Activated CD4-positive, alpha-beta memory T cell treated with anti-CD3 and anti-CD28 coated beads for 36 hours (primary cell): ENCODE measurements around the gene EPHB1. TPM values are rescaled to one million over a fixed set of nuclear protein-coding genes. Genes with fewer than 3 reads are reported as not detected.

Experiments used
- CTCF ChIA-PET: fragments of 350-600 bp; sonication (Branson Sonifier 250); formaldehyde crosslinking; loops from one replicate; lab custom pipeline; 2021; ENCODE audit warnings: antibody characterized with exemption, inconsistent platforms; lab: Charles Lee
- POLR2A ChIA-PET: fragments of 350-600 bp; sonication (Branson Sonifier 250); formaldehyde crosslinking; loops from one replicate; lab custom pipeline; 2021; ENCODE audit warnings: antibody characterized with exemption; lab: Charles Lee
- DNase-seq: peaks from one replicate; pipeline ENCODE4 v3.0.0-alpha.2; 2020
- H3K27ac Mint-ChIP-seq: one replicate; pipeline ENCODE4 v1.8.0; 2021; ENCODE audit warnings: mixed read lengths
- H3K27me3 Mint-ChIP-seq: one replicate; pipeline ENCODE4 v1.8.0; 2021; ENCODE audit warnings: mixed read lengths
- H3K36me3 Mint-ChIP-seq: one replicate; pipeline ENCODE4 v1.8.0; 2021; ENCODE audit warnings: mixed read lengths
- H3K4me1 Mint-ChIP-seq: one replicate; pipeline ENCODE4 v1.8.0; 2021; ENCODE audit warnings: low read depth, mixed read lengths
- H3K4me3 Mint-ChIP-seq: one replicate; pipeline ENCODE4 v1.8.0; 2021; ENCODE audit warnings: mild to moderate bottlenecking, mixed read lengths
- H3K9me3 Mint-ChIP-seq: one replicate; pipeline ENCODE4 v1.8.0; 2021; ENCODE audit warnings: mixed read lengths
- intact Hi-C: fragments of 100-400 bp; cut with micrococcal nuclease; formaldehyde crosslinking; loops from one replicate; pipeline ENCODE4 v1.15.1; 2023
- total RNA-seq, 2 experiments: library from RNA; stranded (reverse); gene quantifications; one replicate each; pipeline ENCODE4 v1.2.3, GENCODE V29; 2021

The EPHB1 gene
- total RNA-seq, 2 experiments from 2014 or later: 1.3 TPM

DNA sequence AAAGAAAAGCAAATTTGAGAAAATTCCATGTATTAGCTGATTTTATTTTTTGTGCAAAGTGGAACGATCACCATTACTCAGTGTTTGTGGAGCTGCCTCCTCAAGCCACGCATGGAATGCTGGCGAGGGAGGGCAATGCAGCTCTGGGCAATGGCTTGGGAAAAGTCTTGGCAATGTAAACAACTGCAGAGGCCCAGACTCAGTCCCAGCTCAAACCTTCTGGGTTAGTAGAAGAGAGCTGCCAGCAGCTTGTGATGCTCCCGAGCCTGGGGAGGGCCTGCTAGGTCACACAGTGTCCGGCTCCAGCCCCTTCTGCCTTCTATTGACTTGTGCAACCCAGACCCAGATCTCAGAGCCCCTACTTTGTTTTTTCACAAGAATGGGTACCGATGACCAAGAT is 4.3 kb downstream of the EPHB1 start:
- peaks cover 37% of the 10 kb centered on the region for H3K4me1 Mint-ChIP-seq
- CTCF ChIA-PET: no interaction called here
- H3K27ac Mint-ChIP-seq: no peak overlapping the region
- no peaks in the 10 kb centered on the region for H3K9me3 Mint-ChIP-seq
- H3K4me3 Mint-ChIP-seq: no peak overlapping the region
- intact Hi-C loops: loop anchor here (10.0 kb wide), 1 partner anchor 175 kb away; no protein-coding TSS in a partner anchor
- no peak for DNase-seq
- no peaks in the 10 kb centered on the region for H3K36me3 Mint-ChIP-seq
- POLR2A ChIA-PET: no interaction called here
- H3K27me3 Mint-ChIP-seq: peaks cover 30% of the 10 kb centered on the region

DNA sequence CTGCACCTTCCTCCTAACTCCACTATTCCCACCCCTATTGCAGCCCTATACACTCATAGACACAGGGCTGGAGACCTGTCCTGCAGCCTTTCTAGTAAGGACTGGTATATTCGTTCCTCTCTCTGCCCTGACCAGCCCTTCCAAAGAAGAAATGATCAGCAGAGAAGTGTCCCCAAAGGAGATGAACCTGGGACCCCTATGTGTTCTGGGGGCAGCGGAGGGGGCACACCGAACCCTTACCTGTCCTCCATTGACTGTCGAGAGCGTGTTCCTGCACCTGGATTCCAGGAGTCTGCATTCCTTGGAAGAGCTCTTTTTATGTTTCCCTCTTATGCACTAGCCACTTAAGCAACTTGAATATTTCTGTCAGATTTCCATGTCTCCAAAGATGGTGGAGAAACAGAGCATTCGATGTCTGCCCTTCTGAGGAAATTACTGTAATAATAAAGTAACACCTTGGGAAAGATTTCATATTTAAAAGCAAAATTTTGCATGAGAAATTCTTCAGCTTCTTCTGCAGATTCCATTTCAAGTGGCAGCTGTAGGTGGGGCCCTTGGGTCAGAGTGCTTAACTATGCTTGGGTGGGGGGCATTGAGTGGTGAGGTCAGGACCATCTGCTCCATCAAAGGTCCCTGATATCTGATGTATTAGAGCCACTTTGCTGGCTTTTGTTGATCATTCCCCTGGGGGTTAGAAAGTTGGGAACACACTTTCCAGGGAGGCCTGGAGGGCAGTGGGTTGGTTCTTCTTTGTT is 6.3 kb downstream of the EPHB1 start:
- ChIA-PET POLR2A (no interaction called here), CTCF (interaction anchor here (0.9 kb wide), 1 partner anchor 9 kb away, joined by 3 read pairs; no protein-coding TSS in a partner anchor)
- intact Hi-C loops: loop anchor here (5.0 kb wide), 2 partner anchors 101 to 994 kb away; partner anchors contain the start of gene SRPRB
- peaks cover 34% of the 10 kb centered on the region for H3K4me1 Mint-ChIP-seq
- H3K36me3 Mint-ChIP-seq: no peaks in the 10 kb centered on the region
- no peak for DNase-seq
- H3K9me3 Mint-ChIP-seq: peaks cover 3% of the 10 kb centered on the region
- peaks cover 22% of the 10 kb centered on the region for H3K27me3 Mint-ChIP-seq
- H3K27ac Mint-ChIP-seq: no peak overlapping the region
- H3K4me3 Mint-ChIP-seq: no peak overlapping the region

DNA sequence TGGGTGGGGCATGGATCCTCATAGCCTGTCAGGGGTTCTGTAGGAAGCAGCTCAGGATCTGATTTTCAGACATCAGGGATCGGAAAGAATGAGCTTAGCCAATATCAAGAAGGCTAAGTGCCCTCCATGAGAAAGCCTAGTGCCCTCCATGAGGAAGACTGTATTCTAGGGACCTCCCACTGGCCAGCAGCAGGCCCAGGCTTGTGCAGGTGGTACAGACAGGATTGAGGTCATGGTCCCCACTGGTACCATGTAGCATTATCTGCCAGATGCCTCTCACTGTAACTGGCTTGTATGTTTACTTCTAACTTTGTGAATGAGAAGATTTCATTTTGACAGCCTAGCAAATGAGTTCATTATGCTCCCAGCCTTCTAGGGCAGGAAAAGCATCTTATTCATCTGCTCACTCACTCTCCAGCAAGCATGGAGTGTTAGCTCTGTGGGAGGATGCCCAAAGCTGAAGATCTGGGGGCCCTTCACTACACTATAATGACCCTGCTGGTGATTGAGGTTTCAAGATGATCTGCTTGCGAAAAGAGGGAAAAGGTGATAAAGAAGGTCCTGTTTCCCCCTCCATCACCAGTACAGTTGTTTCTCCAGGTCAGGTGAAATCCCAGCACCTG is 7.5 kb downstream of the EPHB1 start:
- H3K4me1 Mint-ChIP-seq: peaks cover 34% of the 10 kb centered on the region
- ChIA-PET POLR2A (interaction anchor here (0.6 kb wide), 1 partner anchor 114 kb away, joined by 3 read pairs; no protein-coding TSS in a partner anchor), CTCF (no interaction called here)
- peaks cover 17% of the 10 kb centered on the region for H3K27me3 Mint-ChIP-seq
- no peak for DNase-seq
- H3K27ac Mint-ChIP-seq: peak overlapping the region; percentile 79
- no peaks in the 10 kb centered on the region for H3K36me3 Mint-ChIP-seq
- intact Hi-C loops: loop anchor here (1.0 to 5.0 kb wide), 4 partner anchors 7 to 995 kb away; partner anchors contain the start of genes EPHB1 and SRPRB
- H3K9me3 Mint-ChIP-seq: peaks cover 3% of the 10 kb centered on the region
- H3K4me3 Mint-ChIP-seq: no peak overlapping the region

- H3K36me3 Mint-ChIP-seq: no peaks in the 10 kb centered on the region
- POLR2A ChIA-PET: no interaction called here
- peak; percentile 71 for DNase-seq
- peaks cover 35% of the 10 kb centered on the region for H3K4me1 Mint-ChIP-seq
- CTCF ChIA-PET: no interaction called here
- intact Hi-C loops: loop anchor here (1.0 to 5.0 kb wide), 4 partner anchors 8 to 996 kb away; partner anchors contain the start of genes EPHB1 and SRPRB
- peak overlapping the region; percentile 79 for H3K27ac Mint-ChIP-seq
- H3K27me3 Mint-ChIP-seq: peaks cover 11% of the 10 kb centered on the region
- no peak overlapping the region for H3K4me3 Mint-ChIP-seq
- H3K9me3 Mint-ChIP-seq: peaks cover 3% of the 10 kb centered on the region
Measured at GRCh38 chr3:134803051-134803505, 8.0 kb downstream of the EPHB1 start.

GRCh38 chr3:134803652-134804051 is 8.6 kb downstream of the EPHB1 start:
- POLR2A ChIA-PET: no interaction called here
- peaks cover 7% of the 10 kb centered on the region for H3K27me3 Mint-ChIP-seq

DNA sequence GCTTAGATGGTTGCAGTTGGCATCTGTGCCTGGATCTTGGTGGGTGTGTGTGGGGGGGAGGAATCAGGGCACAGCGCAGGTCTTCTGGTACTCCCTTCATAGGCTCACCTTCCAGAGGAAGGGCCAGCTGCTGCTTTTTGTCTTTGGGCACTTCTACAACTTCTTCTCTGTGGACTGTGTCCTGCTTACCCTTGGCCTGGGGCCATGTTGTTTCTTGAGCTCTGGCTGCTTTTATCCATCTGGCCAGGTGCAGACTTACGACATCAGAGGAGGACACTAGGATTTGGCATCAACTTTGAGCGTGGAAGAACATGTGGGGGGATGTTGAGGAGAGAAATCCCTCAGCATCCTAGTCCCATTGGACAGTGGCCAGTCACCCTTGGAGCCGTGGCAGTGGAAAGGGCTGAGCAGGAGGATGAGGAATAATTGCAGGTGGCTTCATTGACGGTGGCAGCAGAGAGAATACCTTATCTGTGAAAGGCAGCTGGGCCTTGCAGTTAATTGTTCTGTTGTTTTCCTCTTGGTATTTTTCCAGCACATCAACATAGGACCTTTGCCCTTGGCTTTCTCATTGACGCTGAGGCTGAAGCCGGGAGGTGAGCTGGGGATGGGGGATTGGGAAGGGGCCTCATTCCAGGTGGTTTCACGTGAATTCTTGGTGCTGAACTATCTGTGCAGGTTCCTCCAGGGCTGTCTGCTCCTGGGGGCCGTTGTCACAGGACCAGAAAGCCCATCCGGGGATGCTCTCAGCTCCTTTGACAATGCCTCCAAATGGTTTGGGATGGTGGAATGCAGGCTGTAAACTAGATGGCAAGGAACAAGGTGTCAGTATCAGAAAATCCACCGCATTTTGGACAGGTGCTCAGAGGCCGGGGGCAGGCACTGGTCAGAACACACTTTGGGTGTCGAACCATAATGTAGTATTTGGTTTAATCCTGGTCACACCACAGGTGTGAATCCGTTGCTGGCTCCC is 9.7 kb downstream of the EPHB1 start:
- Mint-ChIP-seq H3K4me3 (no peak overlapping the region), H3K36me3 (no peaks in the 10 kb centered on the region), H3K4me1 (peaks cover 50% of the 10 kb centered on the region), H3K27ac (no peak overlapping the region), H3K9me3 (peaks cover 3% of the 10 kb centered on the region), H3K27me3 (peaks cover 7% of the 10 kb centered on the region)
- DNase-seq: no peak
- ChIA-PET POLR2A (no interaction called here), CTCF (interaction anchor here (1.2 kb wide), 1 partner anchor 10 kb away, joined by 4 read pairs; the partner anchor contains the start of gene EPHB1)
- intact Hi-C loops: loop anchor here (5.0 kb wide), 2 partner anchors 98 to 997 kb away; partner anchors contain the start of gene SRPRB

More at GRCh38 chr3:134803652-134804051, 8.6 kb downstream of the EPHB1 start:
- peaks cover 3% of the 10 kb centered on the region for H3K9me3 Mint-ChIP-seq
- intact Hi-C loops: loop anchor here (1.0 to 5.0 kb wide), 4 partner anchors 8 to 996 kb away; partner anchors contain the start of genes EPHB1 and SRPRB
- peaks cover 40% of the 10 kb centered on the region for H3K4me1 Mint-ChIP-seq
- no peak overlapping the region for H3K4me3 Mint-ChIP-seq
- H3K36me3 Mint-ChIP-seq: no peaks in the 10 kb centered on the region
- H3K27ac Mint-ChIP-seq: no peak overlapping the region
- no peak for DNase-seq
- CTCF ChIA-PET: no interaction called here

DNA sequence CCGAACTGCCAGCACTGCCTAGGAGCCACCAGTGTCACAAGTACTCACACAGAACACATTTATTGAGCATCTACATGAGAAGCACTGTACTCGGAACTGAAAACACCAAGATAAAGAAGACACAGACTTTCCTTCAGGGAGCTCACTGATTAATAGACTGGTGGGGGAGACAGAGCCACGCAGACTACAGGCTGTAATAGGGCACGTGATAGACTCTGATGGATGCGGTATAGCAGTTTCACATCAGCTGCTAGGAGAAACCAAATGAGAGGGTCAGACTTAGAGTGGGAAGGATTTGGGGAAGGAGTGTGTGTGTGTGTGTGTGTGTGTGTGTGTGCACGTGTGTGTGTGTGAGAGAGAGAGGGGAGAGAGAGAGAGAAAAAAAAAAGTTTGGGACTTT is 12.1 kb downstream of the EPHB1 start:
- Mint-ChIP-seq H3K27me3 (peaks cover 7% of the 10 kb centered on the region), H3K36me3 (no peaks in the 10 kb centered on the region), H3K27ac (no peak overlapping the region), H3K4me3 (no peak overlapping the region), H3K9me3 (peaks cover 3% of the 10 kb centered on the region), H3K4me1 (peaks cover 43% of the 10 kb centered on the region)
- ChIA-PET POLR2A (interaction anchor here (1.1 kb wide), 1 partner anchor 11 kb away, joined by 3 read pairs; no protein-coding TSS in a partner anchor), CTCF (interaction anchor here (3.8 kb wide), 1 partner anchor 13 kb away, joined by 11 read pairs; the partner anchor contains the start of gene EPHB1)
- intact Hi-C loops: no loop called here
- DNase-seq: no peak

GRCh38 chr3:134808835-134809234 is 13.8 kb downstream of the EPHB1 start:
- Mint-ChIP-seq H3K36me3 (no peaks in the 10 kb centered on the region), H3K27ac (no peak overlapping the region), H3K4me1 (peaks cover 26% of the 10 kb centered on the region), H3K4me3 (no peak overlapping the region), H3K9me3 (peaks cover 3% of the 10 kb centered on the region), H3K27me3 (peaks cover 6% of the 10 kb centered on the region)
- ChIA-PET CTCF (interaction anchor here (3.8 kb wide), 1 partner anchor 14 kb away, joined by 11 read pairs; the partner anchor contains the start of gene EPHB1), POLR2A (interaction anchor here (1.2 kb wide), 1 partner anchor 12 kb away, joined by 4 read pairs; no protein-coding TSS in a partner anchor)
- intact Hi-C loops: no loop called here
- no peak for DNase-seq

- DNase-seq: no peak
- H3K4me3 Mint-ChIP-seq: no peak overlapping the region
- H3K4me1 Mint-ChIP-seq: peaks cover 25% of the 10 kb centered on the region
- intact Hi-C loops: no loop called here
- peaks cover 4% of the 10 kb centered on the region for H3K27me3 Mint-ChIP-seq
- H3K36me3 Mint-ChIP-seq: no peaks in the 10 kb centered on the region
- peaks cover 2% of the 10 kb centered on the region for H3K9me3 Mint-ChIP-seq
- POLR2A ChIA-PET: interaction anchor here (1.2 kb wide), 1 partner anchor 13 kb away, joined by 4 read pairs; no protein-coding TSS in a partner anchor
- CTCF ChIA-PET: interaction anchor here (3.8 kb wide), 1 partner anchor 15 kb away, joined by 11 read pairs; the partner anchor contains the start of gene EPHB1
- no peak overlapping the region for H3K27ac Mint-ChIP-seq
Measured at GRCh38 chr3:134809427-134810051, 14.5 kb downstream of the EPHB1 start.

DNA sequence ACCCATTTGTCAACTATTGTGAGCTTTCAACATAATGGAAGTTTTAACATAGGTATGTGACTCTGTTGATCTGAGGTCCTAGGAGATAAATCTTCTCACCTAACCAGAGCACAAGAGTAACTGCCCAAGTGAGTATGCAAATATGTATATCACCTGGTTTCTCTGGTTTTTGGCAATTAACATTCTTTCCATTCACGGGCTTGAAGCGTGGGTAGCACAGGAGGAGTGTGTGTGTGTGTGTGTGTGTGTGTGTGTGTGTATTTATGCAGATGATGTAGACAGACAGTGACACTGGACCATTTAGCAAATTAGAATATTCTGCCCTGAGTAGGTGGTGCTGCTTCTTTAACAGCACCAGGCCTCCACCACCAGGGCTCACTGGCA is 15.0 kb downstream of the EPHB1 start:
- DNase-seq: no peak
- Mint-ChIP-seq H3K4me3 (no peak overlapping the region), H3K36me3 (no peaks in the 10 kb centered on the region), H3K27me3 (peaks cover 2% of the 10 kb centered on the region), H3K9me3 (no peaks in the 10 kb centered on the region), H3K27ac (no peak overlapping the region), H3K4me1 (peaks cover 25% of the 10 kb centered on the region)
- ChIA-PET CTCF (interaction anchor here (3.8 kb wide), 1 partner anchor 15 kb away, joined by 11 read pairs; the partner anchor contains the start of gene EPHB1), POLR2A (interaction anchor here (1.2 kb wide), 1 partner anchor 13 kb away, joined by 4 read pairs; no protein-coding TSS in a partner anchor)
- intact Hi-C loops: no loop called here
